Spleen (tissue), 7 donors: ENCODE data around the gene MICB.

Experiments used
- CTCF ChIP-seq, 11 experiments: fragments of 200-600 bp in 7 of 11; fragments of 450-650 bp in 4 of 11; sonication (generic) in 4 of 11; IDR thresholded peaks in 8 of 11; conservative IDR thresholded peaks in 3 of 11; 1 replicate in 7 of 11; 2 replicates in 4 of 11; pipeline versions ENCODE4 v1.4.0 to v1.8.0; 2016 to 2021; ENCODE audit warnings: antibody characterized with exemption in 11 of 11, inconsistent platforms in 4 of 11, mild to moderate bottlenecking in 1 of 11
- POLR2A ChIP-seq, 3 donors: fragments of 450-650 bp; IDR thresholded peaks; one replicate each; pipeline ENCODE4 v1.5.1; 2017; ENCODE audit warnings: antibody characterized with exemption in 3 of 3, mild to moderate bottlenecking in 1 of 3
- donor health status: DM: no; HTN: no; CAD: no; lungs with moderate emphysema.
- donor health status: DM: no; HTN: no; CAD: no.
- donor health status: DM: no; HTN: no; CAD: no.

GRCh38 chr6:31462026-31462963 is 35.6 kb upstream of the MICB start:
- no peak for TF ChIP-seq CTCF (IDR thresholded peaks at IDR 0.05 in 8 of 11, conservative IDR thresholded peaks at IDR 0.05 in 3 of 11)
- no peak for TF ChIP-seq POLR2A (IDR thresholded peaks at IDR 0.05)
